Urinary bladder (tissue), 4 donors: ENCODE measurements around the gene CDC6. TPM values are rescaled to one million over a fixed set of nuclear protein-coding genes. Genes with fewer than 3 reads are reported as not detected.

Source experiments
- DNase-seq: peaks from one replicate; pipeline ENCODE4 v3.0.0-alpha.2; 2015; ENCODE audit errors: extremely low spot score
- H3K27ac ChIP-seq: one replicate; pipeline ENCODE4 v1.5.1; 2013; ENCODE audit warnings: low read depth, mild to moderate bottlenecking, moderate library complexity
- H3K36me3 ChIP-seq: one replicate; pipeline ENCODE4 v1.6.1; 2013; ENCODE audit warnings: mild to moderate bottlenecking, moderate library complexity; ENCODE audit not compliant: insufficient read depth
- H3K4me1 ChIP-seq: one replicate; pipeline ENCODE4 v1.6.1; 2013; ENCODE audit warnings: mild to moderate bottlenecking, moderate library complexity; ENCODE audit not compliant: insufficient read depth
- H3K4me3 ChIP-seq: one replicate; pipeline ENCODE4 v1.5.1; 2013; ENCODE audit warnings: low read depth, low read length
- WGBS: extraction: QIAGEN DNeasy Blood & Tissue Kit; methylation state at CpG from one replicate; pipeline ENCODE4 v1.1.7; 2013; 5-methylcytosine and 5-hydroxymethylcytosine counted together
- polyA plus RNA-seq: library from polyadenylated mRNA; stranded (reverse); fragments of 200-250 nt; gene quantifications from one replicate; pipeline ENCODE4 v1.2.3, GENCODE V29; 2013
- total RNA-seq: library from RNA; depleted of rRNA; stranded (reverse); fragments of >200 nt; gene quantifications from one replicate; pipeline ENCODE4 v1.2.3, GENCODE V29; 2014
- donor health status: healthy with polysubstance abuse.
- donor health status: healthy.

CDC6 gene
- total and polyA plus RNA-seq, 2 donors = 0.71 to 7.9 TPM

DNA sequence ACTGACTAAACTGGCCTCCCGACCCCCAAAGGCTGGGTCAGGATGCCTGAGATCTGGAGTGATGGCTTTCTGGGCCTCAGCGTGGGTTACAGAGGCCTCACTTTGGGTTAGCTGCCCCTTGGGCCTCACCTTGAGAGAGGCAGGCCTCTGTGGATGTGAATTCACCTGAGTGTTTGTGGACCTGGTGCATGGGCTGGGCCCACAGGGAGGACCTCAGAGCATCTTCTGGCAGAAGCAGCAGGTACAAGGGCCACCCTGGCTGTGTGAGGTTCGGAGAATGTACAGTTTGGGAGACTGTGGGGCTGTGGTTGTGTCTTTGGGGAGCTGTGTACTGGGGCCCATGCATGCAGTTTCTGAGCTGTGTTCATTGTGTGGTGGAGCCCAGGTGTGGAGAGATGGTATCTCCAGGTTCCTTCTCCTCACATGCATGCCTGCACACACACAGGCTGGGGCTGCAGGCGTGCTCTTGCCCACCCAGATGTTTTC lies 39.6 kb downstream of the CDC6 start:
- Histone ChIP-seq H3K27ac (no peak overlapping the region), H3K36me3 (no peaks in the 10 kb centered on the region), H3K4me1 (peaks cover 4% of the 10 kb centered on the region), H3K4me3 (no peak overlapping the region)
- no peak for DNase-seq
- 69% methylated on average over 4 of the region's 4 CpGs for WGBS

DNA sequence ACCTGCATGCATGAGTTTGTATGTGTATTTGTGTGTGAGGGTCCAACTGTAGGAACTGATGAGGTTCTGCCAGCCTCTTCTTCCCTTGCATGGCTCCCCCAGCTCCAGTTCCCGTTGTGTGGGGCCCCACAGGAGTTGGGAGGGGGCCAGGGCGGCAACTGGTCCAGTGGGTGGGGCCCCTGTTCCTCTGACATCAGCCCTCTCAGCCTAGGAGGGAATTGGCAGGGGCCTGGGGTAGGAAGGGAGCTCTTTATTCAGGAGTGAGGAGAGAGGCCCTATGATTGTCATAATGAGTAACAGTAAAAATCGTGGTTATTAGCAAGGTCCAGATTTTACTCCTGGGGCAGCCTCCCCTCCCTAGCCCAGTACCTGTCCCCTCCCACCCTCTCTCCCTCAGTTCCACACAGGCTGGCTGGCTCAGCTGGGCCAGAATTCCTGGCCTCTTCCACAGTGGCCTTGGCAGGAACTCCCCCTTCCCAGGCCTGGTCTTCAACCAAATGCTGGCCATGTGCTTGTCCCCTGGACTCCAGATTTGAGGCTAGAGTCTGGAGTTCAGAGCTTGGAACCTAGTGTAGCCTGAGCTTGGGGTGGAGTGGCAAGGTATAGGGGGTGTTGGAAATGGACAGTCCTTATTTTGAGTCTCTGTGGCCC lies 40.2 kb downstream of the CDC6 start:
- H3K4me3 ChIP-seq = no peak overlapping the region
- no peaks in the 10 kb centered on the region for H3K36me3 ChIP-seq
- H3K27ac ChIP-seq = peak overlapping the region; percentile 0
- peaks cover 4% of the 10 kb centered on the region for H3K4me1 ChIP-seq
- DNase-seq = no peak
- 8% methylated on average over 3 of the region's 3 CpGs for WGBS

- Histone ChIP-seq H3K4me3 (no peak overlapping the region), H3K4me1 (peaks cover 4% of the 10 kb centered on the region), H3K36me3 (no peaks in the 10 kb centered on the region), H3K27ac (no peak overlapping the region)
- DNase-seq = no peak
- WGBS = 80% methylated on average over 2 of the region's 2 CpGs
Observed at GRCh38 chr17:40328386-40328766, 40.7 kb downstream of the CDC6 start.

DNA sequence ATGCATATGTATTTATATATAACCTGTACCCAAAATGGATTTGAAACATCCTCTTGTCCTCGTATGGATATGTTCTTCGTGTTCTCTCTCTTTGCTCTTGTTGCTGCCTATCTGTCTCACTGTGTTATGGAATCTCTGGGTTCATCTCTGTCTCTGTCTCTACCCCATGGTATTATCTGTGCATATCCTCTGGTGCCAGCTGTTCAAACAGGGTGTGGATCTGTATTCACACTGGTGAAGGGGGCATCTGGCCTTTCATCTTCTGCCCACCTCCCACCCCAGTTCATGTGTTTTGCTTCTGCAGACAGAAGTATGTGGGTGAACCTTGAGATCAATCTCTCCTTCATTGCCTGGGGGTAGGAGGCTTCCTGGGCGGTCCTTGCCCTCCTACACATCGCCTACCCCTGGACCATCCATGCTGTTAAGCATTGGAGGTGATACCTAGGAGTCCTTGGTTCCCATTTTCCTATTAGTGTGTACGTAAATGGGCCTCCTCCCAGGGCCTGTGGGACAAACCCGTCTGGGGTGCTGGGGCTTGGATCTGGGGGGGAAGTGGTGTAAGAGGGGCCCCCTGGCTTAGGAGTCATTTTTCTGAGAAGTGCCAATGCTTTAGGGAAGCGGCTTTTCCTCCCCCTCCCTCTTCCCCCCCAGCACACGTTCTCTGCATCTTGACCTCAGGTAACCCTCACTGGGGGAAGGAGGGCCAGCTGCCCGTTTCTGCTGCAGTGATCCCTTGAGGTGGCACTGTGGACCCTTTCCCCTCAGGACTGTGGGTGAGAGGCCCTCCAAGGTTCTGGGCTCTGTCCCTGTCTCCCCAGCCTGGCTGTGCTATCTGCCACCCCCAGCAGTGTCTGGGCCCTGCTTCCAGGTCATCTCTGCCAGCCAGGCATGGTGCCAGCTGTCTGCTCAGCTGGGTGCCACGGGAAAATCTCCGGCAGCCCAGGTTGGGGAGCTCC lies 42.4 kb downstream of the CDC6 start:
- WGBS = 36% methylated on average over 11 of the region's 11 CpGs
- Histone ChIP-seq H3K4me1 (peaks cover 4% of the 10 kb centered on the region), H3K36me3 (no peaks in the 10 kb centered on the region), H3K4me3 (no peak overlapping the region), H3K27ac (peak overlapping the region; percentile 51)
- no peak for DNase-seq

DNA sequence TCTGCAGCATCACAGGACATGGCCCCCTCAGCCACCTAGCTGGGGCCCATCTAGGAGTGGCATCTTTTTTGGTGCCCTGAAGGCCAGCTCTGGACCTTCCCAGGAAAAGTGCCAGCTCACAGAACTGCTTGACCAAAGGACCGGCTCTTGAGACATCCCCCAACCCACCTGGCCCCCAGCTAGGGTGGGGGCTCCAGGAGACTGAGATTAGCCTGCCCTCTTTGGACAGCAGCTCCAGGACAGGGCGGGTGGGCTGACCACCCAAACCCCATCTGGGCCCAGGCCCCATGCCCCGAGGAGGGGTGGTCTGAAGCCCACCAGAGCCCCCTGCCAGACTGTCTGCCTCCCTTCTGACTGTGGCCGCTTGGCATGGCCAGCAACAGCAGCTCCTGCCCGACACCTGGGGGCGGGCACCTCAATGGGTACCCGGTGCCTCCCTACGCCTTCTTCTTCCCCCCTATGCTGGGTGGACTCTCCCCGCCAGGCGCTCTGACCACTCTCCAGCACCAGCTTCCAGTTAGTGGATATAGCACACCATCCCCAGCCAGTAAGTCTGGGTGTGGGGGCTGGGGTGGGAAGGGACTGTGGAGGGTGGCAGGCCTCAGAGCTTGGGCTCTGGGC lies 43.3 kb downstream of the CDC6 start:
- Histone ChIP-seq H3K4me1 (peaks cover 4% of the 10 kb centered on the region), H3K27ac (no peak overlapping the region), H3K36me3 (no peaks in the 10 kb centered on the region), H3K4me3 (no peak overlapping the region)
- WGBS = 92% methylated on average over 10 of the region's 10 CpGs
- no peak for DNase-seq

DNA sequence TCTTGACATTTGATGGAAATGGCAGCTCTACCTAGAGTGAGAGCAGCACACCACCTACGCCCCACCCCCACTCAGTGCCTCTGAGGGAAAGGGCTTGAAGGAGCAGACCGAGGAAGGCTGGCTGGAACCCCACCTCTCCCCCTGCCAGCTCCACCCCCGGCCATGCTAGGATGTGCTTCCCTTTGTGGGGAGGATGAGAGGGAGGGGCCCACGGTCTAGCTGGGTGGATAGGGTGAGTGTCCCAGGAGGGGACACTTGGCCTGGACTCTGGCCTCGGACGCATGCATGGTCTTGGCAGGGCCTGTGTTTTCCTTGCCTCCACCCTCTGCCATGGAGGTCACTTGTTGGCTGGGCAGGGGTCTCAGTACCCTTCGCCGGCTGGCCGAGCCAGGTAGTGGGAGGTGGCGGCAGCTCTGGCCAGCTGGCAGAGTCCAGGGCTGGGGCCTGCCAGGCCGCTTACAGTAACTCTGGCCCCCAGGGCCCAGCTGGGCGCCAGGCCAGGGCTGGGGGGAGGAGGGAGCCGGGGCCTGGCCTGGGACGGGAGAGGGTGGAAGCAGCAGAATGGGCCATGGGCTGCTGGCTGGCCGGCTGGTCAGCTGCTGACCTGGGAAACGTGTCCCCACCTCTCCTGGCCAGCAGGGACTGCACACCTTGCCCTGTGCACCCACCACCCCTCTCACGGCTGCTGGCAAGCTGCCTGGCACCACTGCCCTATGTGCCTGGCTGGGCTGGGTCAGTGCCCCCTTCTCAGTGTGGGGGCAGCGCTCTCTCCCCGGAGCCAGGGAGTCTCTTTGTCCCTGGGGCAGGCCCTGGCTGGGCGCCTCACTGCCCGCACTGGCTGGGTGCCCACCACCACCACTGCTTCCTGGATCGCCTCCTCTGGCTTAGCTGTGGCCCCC lies 44.3 kb downstream of the CDC6 start:
- Histone ChIP-seq H3K4me3 (no peak overlapping the region), H3K4me1 (peaks cover 4% of the 10 kb centered on the region), H3K27ac (peak overlapping the region; percentile 40), H3K36me3 (no peaks in the 10 kb centered on the region)
- 13% methylated on average over 22 of the region's 22 CpGs for WGBS
- no peak for DNase-seq

- Histone ChIP-seq H3K4me1 (peaks cover 4% of the 10 kb centered on the region), H3K4me3 (no peak overlapping the region), H3K36me3 (no peaks in the 10 kb centered on the region), H3K27ac (no peak overlapping the region)
- DNase-seq = no peak
- whole genome bisulfite sequencing = 81% methylated on average over 4 of the region's 4 CpGs
Observed at GRCh38 chr17:40333781-40334448, 46.2 kb downstream of the CDC6 start.

GRCh38 chr17:40335620-40336019 lies 47.9 kb downstream of the CDC6 start:
- H3K27ac ChIP-seq = no peak overlapping the region
- no peak overlapping the region for H3K4me3 ChIP-seq
- WGBS = 59% methylated on average over 8 of the region's 8 CpGs
- no peak for DNase-seq
- no peaks in the 10 kb centered on the region for H3K36me3 ChIP-seq
- H3K4me1 ChIP-seq = no peaks in the 10 kb centered on the region

- Histone ChIP-seq H3K4me3 (no peak overlapping the region), H3K36me3 (no peaks in the 10 kb centered on the region), H3K27ac (no peak overlapping the region), H3K4me1 (no peaks in the 10 kb centered on the region)
- 67% methylated on average over 8 of the region's 8 CpGs for WGBS
- no peak for DNase-seq
Observed at GRCh38 chr17:40337351-40337750, 49.7 kb downstream of the CDC6 start.

DNA sequence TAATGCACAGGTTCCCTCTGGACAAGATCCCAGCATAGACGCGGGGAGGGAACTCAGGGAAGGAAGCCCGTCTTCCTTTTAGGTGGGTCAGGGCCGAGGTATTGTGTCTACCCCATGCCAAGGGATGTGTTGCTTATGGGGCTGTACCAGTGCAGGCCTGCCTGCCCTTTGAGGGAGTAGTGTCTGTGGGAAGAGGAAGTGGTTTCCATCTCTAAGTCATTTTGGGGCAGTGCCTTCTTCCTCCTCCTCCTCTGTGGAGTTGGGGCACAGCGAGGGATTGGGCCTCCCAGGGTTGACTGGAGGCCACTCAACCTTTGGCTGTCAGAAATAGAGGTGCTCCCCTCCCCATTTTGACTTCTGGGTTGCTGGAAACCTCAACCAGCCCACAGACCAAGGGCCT lies 50.4 kb downstream of the CDC6 start:
- WGBS = 90% methylated on average over 5 of the region's 5 CpGs
- Histone ChIP-seq H3K27ac (no peak overlapping the region), H3K4me3 (no peak overlapping the region), H3K36me3 (no peaks in the 10 kb centered on the region), H3K4me1 (no peaks in the 10 kb centered on the region)
- no peak for DNase-seq

DNA sequence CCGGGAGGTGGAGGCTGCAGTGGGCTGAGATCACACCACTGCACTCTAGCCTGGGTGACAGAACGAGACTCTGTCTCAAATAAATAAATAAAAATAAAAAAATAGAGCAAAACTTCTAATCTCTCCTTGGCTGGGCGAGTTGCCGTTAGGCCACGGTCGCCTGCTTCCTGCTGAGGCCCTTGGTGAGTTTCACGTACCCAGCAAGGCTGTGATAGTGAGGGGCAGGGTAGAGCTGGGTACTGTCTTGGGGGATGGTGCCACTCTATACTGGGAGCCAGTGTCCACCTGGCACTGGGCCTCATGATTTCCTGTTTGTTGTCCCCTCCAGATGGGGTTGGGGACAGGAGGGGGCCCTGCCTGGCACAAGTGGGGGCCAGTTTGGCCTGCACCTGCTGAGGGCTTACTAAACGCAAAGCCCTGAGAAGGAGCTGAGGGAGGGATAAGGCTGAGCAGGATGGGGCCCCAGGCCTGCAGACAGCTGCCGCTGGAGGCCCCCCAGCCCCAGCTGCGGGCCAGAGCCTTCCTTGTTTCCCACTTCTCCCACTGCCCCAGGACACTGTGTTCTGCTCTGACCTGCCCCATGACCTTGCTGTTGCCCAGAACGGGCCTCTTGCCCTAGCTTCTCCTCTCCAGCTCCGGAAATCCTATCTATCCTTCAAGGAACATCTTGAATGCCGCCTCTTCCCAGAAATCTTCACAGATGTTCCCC lies 51.4 kb downstream of the CDC6 start:
- H3K4me1 ChIP-seq = no peaks in the 10 kb centered on the region
- no peak overlapping the region for H3K4me3 ChIP-seq
- no peak for DNase-seq
- H3K36me3 ChIP-seq = no peaks in the 10 kb centered on the region
- H3K27ac ChIP-seq = no peak overlapping the region
- WGBS = 66% methylated on average over 13 of the region's 13 CpGs

GRCh38 chr17:40340327-40340726 lies 52.6 kb downstream of the CDC6 start:
- no peak overlapping the region for H3K27ac ChIP-seq
- DNase-seq = no peak
- H3K36me3 ChIP-seq = no peaks in the 10 kb centered on the region
- H3K4me3 ChIP-seq = no peak overlapping the region
- WGBS = 99% methylated on average over 1 of the region's 1 CpG
- no peaks in the 10 kb centered on the region for H3K4me1 ChIP-seq
